Kidney capillary endothelial cell (primary cell): ENCODE data around the gene PPP1R14C.

Experiments used
- DNase-seq: peaks from one replicate; pipeline ENCODE4 v3.0.0-alpha.2; 2018; ENCODE audit warnings: low spot score

PPP1R14C gene

DNA sequence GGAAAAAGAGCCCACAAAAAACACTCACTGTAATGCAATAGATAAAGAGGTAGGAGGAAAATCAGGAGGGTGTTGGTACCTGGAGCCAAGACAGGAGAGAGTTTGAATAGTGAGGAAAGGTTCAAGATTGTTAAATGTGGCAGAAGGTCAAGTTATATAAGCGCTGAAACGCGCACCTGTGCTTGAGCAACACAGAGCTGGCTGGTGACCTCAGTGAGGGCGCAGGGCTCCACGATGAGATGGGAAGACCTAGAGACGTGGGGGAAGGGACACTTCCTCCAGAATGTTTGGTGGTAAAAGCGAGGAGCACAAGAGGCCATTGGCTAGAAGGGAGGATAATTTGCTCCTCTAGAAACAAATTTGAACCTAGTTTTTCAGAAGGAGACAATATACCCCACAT, 4.2 kb upstream of the PPP1R14C start:
- DNase-seq: no peak

DNA sequence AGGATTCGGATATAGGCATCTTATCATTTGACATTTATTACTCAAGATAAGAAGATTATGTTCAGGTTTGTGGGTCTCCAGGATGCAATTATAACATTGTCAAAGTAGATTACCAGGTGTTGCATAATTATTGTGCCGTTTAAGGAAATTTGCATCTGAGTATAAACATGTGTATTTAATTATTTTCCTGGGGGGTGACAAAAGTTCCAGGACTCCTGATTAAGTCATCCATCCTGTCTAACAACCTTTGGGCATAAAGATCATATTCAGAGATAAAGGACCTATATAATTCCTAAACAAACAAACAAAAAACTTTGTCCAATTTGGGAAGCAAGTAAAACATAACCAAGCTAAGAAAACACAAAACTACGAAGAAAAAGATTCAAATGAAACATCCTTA, 3.3 kb upstream of the PPP1R14C start:
- no peak for DNase-seq

DNA sequence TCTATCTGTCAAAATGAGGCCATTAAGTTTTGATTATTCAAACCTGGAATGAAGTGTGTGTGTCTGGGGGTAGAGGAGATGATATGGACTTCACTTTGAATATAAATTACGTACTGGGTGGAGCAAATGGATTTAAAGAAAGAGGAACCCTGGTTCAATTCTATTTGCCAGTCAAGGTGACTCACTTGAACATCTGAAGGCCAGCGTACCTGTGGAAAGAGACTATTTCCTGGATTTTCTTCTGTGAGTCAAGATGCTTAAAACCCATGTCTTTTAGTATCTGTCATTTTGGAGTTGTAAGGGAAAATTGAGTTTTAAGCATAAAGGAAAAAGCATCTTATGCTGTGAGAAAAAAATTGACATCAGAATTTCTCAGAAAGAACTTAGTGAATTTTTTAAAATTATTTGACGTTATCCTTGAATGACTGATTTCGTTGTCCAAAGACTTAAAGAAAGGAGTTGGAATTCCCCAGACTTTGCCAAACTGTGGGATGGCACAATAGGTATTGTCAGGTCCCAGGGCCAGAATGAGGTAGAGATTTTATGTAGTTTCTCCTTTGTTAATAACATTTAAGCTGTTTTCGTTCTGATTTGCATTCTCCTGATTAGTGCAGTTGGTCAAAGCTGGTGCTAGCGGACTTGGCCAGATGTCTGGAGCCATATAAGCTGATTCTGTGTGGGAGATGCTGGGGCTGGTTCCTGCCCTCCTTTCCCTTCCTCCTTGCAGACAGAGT, 2.4 kb upstream of the PPP1R14C start:
- no peak for DNase-seq

DNA sequence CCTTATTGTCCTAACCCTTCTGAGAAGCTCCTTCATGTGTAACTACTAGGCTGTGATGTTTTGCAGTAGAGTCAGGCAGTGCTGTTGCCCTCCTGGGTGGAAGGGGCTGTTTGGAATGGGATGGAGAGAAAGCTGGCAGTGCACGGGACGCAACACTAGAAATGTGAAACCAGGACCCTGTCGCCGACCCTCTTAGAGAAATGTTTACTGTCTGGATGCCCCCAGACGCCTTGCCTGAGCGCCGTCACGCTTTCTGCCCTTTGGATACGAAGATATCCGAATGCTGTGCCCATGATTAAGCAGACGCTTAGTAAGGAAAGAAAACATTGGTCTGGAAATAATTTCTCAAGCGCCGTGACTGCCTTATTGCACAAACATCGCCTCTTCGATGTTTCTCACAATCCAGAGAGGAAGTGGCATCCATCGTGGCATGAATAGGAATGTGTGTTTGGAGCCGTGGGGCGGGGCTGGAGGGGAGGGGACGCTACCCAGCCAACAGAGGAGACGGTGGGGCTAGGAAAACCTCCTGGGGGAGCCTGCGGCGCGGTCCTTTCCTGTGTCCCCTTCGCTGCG, 661 bp upstream of the PPP1R14C start:
- DNase-seq: no peak

DNA sequence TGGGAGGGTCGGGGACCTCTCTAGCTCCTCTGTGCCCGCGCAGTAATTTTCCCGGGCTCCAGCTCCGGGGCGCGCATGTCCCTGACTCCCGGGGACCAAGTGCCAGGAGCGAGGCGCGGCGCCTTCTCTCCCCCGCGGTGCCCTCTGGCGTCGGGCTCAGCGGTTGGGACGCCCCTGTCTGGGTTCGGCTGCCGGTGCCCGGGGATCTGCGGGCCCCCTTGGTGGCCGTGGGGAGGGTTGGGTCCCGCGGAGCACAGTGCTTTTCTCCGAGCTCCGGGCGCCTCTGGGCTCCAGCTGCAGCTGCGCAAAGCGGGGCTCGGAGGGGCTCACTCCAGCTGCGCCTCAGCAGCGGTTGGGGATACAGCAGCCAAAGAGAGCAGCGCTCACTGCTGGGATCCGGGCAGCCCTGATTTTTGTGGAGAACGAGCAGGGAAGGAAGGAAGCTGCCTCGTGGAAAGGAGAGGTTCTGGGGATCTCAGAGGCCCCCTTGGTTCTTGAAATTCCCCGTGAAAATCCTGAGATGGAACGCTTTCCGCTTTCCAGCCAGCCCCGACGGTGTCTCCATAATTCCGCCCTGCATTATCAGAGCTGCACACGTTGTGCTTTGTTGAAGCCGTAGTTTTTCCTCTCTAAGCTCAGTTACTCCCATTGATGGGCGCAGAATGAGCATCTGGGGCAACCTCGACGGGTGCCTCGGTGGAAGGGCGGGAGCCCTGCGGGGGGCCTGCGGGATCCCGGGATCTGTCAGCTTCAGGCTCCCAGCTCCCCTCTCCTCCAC, 861 bp downstream of the PPP1R14C start:
- DNase-seq: no peak

DNA sequence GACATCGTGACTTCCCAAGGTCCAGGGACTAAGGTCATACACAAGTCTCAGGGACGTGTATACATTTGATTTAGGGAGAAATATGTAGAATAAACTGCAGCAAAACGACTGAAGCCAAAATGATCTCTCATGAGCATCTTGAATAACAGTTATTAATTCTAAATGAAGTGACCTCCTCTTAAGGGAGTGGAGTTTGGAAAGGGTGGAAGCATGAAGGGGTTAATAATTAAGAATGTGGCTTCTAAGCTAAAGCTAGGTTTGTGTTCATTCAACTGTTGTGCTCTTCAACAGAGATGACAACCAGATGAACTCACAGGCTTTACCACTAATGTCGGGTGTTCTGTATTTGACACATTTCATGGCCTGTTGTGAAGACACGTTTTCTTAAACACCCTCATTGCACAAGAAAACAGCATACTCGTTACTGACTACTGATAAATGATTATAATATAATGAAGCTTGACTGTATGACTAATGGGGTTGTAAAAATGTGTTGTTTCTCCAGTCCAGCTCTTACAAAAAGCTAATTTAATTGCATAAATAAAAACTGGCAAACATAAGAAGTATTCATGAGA, 1.5 kb downstream of the PPP1R14C start:
- no peak for DNase-seq

DNA sequence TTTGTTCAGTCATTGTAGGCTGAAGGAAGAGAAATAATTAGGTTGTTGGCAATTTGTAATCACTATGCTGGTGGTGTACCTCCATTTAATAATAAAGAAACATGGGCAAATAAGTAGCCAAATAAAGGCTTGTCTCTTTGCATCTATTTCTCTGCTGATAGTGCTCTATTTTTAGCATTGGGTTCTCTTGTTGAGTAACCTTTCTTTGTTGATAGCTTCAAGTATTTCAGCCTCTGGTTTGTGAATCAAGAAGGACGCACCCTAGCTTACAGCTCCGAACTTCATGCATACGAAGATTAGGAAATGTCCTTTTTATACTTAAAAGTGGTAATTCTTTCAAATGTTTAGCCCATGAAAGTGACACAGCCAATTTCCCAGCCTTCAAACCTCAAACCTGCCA, 2.6 kb downstream of the PPP1R14C start:
- no peak for DNase-seq

DNA sequence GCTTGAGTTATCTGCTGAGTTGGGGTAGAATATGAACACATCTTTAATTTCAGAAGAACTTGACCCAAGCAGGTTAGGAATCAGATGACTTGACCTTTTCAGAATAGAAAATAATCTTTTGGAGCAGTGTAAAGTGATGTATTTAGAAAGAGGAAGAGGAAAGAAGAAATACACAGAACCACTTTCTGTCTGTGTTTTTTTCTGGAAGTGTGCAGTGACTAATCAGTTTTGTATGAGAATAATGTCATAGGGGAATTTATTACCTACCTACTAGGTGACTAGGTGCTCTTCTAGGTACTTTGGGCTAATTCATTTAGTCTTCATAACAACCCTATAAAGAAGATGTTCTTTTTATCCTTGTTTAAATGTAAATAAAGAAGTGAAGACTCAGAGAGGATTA, 3.0 kb downstream of the PPP1R14C start:
- no peak for DNase-seq

DNA sequence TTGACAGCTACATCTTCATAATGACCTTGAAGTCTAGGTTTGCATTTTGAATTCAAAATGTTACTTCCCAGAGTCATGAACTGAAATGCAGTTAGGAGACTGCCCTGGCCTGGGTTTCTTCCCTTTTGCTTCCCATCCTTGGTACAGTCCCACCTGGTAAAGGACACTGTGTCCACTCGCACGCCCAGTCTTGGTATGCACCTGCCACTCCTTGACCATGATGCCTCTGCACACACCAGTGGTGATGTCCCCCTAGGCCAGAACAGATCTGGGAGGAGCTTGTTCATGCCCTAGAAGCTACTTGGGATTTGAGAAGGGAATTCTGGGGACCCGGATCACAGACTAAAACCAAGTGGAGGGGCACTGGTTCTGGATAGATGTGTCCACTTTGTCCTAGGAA, 3.6 kb downstream of the PPP1R14C start:
- DNase-seq: no peak

DNA sequence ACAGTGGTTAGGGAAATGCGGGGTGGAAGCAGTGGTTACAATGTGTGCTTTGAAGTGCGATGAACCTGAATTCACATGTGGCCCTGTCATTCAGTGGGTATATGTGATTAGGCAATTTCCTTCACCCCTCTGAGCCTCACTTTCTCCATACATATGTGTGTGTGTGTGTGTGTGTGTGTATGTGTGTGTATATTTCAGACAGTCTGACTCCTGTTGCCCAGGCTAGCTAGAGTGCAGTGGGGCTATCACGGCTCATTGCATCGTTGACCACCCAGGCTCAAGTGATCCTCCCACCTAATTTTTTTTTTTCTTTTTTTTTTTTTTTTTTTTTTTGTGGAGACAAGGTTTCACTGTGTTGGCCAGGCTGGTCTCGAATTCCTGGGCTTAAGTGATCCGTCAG, 6.3 kb downstream of the PPP1R14C start:
- no peak for DNase-seq

DNA sequence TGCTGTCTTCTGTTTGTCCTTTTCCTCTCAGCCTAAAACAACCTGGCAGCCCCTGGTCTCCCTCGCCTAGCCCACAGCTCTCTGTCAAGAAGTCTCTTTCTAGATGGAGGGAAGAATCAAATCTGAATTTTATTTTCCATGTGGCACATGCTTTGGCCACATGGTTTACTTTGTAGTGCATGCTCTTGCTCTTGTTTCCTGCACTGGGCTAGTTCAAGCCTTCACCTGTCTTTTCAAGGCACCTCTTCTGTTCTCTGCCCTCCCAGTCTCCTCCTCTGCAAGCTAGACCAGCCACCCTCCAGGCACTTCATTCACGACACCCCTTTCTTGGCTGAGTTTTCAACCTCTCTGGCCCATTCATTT, 7.6 kb downstream of the PPP1R14C start:
- no peak for DNase-seq

DNA sequence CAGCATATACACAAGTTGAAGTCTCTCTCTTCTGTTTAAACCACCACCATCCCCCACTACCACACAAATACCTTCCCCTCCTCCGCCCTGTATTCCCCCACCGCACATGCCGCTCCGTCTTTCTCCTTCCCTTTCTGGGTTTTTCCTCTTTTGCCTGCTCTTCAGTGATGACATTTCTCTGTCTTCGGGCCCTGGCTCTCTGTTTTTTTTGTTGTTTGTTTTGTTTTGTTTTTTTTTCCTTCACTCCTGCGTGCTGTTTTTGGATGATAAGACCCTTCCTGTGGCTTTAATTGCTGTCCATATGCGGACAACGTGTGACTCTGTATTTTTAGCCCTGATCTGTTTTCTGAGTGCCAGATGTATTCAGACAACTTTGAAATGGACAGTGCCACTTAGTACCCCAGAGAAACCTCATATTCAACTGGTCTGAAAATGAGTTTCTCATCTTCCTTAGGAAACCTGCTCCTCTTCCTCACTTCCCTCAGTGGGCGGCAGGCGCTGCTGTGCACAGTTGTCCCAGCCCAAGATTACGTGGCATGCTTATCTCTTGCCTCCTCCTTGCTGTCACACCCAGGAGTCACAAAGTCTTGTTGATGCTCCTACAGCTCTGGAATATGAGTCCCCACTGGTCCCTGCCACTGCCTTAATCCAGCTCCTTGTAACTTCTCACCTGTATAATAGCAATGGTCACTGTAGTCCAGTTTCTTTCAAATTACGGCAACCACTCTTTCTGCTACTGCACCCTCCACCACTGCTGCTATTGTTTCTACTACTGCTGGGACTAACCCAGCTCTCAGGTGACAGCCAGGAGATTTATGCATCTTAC, 8.2 kb downstream of the PPP1R14C start:
- DNase-seq: no peak

DNA sequence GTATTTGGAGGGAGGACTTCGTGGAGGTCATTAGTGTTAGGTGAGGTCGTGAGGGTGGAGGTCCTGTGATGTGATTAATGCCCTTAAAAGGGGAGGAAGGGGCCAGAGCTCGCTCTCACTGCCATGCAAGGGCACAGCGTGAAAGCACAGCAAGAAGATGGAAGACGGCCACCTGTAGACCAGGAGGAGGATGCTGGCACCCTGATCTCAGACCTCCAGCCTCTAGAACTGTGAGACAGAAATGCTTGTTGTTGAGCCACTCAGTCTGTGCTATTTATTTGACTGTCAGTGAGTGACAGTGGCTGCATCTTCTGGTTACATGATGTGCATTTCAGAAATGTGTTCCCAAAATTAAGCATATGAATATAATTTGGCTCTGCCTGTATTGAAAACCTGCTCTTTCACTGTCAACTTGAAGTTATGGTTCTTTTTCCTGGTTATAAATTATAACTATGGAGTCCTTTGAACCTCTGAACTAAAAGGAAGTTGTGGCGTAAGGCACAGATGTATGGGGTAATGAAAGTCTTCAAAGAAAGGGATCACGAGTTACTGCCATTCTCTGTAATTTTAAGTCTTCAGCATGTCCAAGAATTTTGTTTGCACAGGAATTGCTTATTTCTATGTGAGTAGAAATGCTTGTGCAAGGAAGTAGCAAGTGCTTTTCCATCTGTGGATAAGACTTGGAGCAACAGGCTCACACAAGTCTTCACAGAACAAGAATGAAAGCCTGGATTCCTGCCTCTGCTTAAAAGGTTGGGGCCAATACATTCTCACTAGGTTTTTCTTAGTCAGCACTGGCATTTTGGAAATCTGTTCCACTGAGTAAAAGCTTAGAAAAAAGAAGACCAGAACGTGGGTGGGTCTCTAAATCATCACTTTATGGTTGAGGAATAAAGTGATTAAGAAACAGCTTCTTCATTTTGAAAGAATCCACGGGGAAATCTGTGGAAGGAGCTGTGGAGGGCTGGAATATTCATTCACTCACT, 10.3 kb downstream of the PPP1R14C start:
- no peak for DNase-seq

DNA sequence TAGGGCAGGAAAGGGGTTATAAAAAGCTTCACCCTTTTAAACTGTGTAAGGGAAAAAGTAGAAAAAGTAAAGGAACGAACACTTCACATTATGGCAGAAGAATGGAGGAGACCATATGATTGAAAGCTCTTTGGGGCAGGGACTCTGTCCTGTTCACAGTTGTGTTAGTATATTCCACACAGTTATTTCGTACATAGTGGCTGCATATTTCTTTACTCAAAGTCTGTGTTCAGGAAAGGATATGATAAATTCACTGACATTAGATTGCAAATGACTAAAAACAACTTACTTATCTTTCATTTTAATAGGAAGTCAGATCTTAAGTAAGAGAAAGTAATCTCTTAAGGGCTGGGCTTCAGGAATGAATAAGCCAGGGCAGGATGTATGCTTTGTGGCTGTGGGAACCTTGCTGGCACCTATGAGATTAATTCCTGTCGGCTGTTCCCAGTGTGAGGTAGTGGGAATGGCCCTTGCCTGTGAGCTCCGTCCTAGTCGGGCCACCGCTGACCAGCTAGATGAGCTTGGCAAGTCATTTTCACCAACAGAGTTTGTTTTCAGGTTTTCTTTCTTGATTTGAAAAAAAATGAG, 11.2 kb downstream of the PPP1R14C start:
- no peak for DNase-seq

DNA sequence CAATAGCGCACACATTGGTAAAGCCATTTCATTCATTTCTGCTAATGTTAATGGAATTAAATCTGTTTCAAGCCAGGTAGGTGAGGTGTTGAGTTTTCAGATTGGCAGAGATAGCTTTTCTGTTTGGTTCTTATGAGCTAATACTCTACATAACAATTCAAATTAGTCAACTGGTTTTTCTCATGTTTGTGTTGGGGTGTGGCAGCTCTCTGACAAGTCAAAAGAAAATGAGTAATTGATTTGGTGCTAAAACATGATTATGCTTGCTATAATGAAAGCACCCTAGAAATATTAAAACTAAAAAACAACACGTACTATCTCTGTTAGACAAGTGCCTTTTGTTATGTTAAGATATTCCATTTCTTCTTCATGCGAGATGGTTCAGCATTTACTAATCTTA, 13.6 kb downstream of the PPP1R14C start:
- no peak for DNase-seq

DNA sequence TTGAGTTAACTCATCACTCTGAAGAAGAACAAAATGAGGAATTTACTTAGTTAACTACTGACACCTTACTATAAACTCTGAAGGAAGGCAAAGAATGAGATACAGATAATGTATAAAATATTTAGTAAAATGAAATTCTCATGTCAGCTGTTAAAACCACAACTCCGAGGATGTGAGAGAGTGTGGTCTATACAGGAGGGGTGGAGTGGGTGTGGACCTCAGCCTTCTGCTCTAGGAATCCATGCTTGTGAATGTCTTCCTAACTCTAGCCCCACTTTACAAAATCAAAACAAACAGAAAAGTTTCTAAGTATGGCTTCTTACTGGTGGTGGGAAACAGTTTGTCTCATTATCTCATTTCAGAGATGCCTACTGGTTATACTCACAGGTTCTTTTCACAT, 14.2 kb downstream of the PPP1R14C start:
- no peak for DNase-seq

DNA sequence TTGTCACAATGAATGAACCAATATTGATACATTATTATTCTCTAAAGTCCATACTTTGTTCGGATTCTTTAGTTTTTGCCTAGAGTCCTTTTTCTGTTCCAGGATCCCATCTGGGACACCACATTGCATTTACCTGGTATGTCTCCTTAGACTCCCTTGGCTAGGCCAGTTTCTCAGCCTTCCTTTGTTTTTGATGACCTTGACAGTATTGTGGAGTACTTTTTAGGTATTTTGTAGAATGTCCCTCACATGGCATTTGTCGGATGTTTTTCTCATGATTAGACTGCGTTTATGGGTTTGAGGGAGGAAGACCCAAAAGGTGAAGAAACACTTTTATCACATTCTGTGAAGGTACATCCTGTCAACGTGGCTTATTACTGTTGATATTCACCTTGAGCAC, 16.9 kb downstream of the PPP1R14C start:
- no peak for DNase-seq

DNA sequence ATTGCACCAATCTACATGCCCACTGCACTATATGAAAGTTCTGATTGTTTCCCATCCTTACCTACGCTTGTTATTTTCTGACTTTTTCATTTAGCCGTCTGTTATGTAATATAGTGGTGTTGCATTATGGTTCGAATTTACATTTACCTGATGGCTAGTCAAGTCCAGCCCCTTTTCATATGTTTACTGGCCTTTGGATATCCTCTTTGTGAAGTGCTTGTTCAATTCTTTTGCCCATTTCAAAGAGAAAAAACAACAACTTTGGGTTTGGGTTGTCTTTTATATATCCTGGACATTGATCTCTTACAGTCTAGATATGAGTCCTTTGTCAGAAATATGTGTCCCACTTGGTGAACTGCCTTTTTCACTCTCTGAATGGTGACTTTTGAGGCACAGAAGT, 21.1 kb downstream of the PPP1R14C start:
- no peak for DNase-seq

DNA sequence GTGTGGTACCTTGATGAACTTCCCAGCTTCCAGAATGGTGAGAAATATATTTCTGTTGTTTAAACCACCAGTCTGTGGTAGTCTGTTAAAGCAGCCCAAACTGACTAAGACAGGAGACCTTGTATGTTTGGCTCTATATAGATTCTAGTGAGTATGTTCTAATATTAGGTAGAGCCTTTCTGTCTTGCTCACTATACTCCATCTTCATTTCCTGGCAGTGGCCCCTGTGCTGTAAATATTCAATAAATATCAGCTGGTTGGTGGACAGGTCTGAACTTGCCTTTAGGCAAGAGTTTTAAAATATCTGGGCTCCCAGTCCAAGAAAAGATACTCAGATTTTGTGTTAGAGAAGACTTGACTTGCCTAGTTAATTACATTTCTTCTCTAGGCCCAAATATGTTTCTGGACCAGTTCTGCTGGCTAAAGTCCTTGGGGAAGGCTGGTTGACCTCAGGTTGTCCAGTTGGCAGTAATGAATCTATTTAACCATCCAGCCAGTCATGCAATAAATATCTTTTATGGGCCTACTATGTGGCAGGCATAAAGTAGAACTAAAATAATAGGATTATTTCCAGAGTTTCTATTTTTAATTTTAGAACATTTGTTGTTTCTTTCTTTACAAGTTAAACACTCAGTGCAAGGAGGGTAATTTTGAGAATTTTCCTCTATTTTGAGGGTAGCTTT, 22.3 kb downstream of the PPP1R14C start:
- no peak for DNase-seq

DNA sequence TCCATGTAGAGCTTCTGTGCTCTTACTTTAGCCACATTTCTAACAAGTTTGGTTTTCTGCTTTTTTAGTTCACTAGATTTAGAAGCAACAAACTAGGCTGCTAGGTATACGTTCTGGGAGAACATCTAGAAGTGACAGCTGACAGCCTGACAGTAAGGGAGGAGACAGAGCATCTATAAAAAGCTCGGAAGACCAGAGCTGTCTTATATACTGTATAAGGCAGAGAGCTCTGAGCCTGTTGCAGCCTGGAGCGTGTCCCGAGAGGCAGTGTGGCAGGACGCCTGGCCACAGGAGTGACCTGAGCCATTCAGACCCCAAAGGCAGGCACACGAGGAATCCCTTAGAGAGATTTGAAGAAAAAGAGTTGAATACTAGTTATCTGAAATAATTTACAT, 24.6 kb downstream of the PPP1R14C start:
- no peak for DNase-seq
